GM19193 (cell line): ENCODE results near the gene ARHGAP10.

Experiments used
- POLR2A ChIP-seq: IDR thresholded peaks from 4 replicates; pipeline ENCODE4 v1.6.1; 2011; ENCODE audit not compliant: insufficient read depth, insufficient read length; ENCODE audit errors: extremely low read depth

The ARHGAP10 gene

DNA sequence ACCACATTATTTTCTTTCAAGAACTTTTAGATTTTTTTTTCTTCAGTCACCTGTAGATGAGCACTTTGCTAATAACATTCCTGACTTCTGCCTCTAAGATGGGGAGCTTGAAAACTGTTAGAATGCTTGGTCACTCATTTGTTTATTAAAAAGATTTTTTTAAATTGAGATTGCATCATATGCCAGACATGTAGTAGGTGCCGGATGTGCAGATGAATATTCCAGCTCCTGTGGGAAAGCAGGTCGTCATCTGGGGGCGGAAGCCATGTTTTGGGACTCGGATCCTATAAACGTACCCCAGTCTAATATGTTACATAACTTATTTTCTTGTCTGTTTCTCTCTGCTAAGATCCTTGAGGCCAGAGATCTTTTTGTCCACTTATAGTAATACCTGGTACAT is 236.8 kb downstream of the ARHGAP10 start:
- TF ChIP-seq POLR2A, result no peak

DNA sequence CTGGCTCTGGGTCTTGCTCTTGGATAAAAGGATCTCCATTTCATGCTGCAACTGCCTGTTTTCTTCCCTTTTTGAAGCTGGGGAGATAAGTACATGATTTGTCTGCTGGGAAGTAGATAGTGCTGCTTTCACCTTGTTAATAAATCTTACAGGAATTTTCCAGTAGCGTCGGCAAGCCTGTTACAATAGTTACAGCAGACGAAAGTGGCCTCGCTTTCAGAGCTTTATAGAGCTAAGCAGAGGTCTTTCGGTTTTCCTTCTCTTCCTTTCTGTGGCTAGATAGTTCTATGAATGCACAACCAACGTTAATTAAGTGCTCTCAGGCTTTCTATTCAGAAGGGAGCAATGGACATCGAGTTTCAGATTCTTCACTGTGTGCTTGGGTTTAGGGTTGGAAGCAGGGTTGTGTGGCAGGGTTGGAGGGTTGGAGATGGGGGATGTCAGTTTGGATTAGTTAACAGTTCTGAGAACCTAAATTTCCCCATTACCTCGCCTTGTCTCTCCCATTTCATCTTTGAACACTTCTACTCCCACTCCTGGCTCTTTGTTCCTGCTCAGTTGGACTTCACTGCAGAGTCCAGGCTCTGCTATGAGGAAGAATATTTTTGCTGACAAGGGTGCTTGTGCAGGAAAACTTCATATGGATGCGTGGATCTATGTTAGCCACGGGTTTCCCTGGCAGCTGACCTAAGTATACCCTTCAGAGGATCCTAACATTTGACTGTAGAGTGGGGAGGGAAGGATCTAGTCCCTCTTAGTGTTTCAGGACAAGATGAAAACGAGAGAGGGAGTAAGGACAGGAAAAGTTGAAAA is 237.9 kb downstream of the ARHGAP10 start:
- TF ChIP-seq POLR2A, result no peak

DNA sequence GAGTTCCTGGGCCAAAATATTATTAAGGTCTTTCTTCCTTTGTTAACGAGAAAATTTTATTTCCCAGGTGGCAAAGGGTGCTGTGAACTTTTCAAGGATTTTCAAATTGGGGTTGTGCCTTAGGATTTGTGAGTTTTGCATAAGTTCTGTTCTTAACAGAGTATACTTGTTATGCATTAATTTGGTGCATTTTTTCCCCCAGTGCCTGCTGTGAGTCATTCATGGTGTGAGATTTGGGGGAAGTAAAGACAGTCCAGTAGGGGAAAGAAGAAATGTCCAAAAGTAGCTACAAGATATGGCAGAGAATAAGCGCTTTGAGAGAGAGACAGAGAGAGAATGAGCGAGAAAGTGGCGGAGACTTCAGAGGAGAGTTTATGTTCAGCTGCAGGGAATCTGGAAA is 239.2 kb downstream of the ARHGAP10 start:
- TF ChIP-seq POLR2A, result no peak

DNA sequence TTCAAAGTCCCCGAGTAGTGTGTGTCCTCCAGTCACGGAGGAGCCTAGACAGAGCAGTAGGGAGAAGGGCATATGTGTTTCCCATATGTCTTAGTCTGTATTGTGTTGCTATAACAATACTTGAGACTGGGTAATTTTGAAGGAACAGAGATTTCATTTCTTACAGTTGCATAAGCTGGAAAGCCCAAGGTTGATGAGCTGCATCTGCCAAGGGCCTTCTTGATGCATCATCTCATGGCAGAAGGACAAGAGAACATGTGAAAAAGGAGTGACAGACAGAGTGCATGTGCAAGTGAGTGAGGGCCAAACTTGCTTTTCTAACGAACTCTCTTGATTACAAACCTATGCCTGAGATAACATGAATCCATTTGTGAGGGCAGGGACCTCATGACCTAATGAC is 243.4 kb downstream of the ARHGAP10 start:
- no peak for TF ChIP-seq POLR2A

DNA sequence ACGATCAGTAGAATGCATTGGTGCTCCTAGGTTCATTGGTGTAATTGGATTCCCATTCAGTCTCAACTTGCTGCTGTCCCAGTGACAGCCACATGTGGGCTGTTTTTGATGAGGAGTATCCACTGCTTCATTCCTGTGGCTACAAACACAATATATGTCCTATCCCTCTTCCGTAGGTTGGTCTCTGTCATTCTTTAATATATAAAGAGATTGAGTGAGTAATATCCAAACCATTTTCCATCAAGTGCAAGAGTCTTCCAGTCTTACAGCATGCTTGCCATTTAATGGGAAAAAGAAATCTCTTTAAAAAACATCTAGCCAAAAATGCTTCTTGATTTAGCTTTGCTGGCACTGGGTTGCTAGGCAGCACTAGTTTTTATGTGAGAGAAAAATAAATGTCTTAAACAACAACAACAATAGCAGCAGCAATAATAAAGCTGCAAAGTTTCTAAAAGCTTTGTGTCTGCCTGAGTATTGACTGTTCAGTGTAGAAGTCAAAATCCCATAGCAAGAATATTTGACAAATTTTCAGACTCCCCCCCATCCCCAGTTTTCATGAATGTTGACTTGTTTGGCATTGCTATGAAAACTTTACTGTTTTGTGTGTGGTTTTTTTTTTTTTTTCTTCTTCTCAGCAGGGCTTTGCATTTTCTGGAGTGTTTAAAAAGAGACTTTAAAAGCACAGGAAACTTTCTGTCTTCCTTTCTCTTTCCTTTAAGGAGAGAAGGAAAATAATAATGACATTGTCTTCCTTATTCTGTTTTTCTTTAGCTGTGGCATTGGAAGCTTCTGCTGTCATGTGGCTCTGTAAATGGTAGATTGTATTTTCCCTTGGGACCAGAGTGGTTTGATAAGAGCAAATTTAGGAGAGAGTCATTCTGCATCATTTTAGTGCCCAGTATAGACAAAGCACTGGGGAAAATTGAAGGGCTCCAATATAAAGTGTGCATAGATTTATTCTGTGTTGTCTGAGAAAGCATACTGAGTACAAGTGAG is 244.3 kb downstream of the ARHGAP10 start:
- no peak for TF ChIP-seq POLR2A

DNA sequence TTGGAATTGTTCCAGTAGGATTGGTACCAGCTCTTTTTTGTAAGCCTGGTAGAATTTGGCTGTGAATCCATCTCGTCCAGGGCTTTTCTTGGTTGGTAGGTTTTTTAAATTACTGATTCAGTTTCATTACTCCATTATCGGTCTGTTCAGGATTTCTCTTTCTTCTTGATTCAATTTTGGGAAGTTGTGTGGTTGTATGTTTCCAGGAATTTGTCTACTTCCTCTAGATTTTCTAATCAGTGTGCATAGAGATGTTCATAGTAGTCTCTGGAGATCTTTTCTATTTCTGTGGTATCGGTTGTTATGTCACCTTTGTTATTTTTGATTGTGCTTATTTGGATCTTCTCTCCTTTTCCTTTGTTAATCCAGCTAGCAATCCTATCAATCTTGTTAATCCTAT is 248.7 kb downstream of the ARHGAP10 start:
- TF ChIP-seq POLR2A, result no peak

DNA sequence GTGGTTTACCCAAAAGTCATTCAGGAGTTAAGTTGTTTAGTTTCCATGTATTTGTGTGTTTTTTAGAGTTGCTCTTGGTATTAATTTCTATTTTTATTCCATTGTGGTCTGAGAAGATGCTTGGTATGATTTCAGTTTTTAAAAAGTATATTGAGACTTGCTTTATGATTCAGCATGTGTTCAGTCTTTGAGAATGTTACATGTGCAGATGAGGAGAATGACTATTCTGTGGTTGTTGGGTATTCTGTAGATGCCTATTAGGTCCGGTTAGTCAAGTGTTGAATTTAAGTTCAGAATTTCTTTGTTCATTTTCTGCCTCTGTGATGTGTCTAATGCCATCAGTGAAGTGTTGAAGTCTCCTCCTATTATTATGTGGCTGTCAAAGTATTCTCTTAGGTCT is 249.4 kb downstream of the ARHGAP10 start:
- TF ChIP-seq POLR2A, result no peak

DNA sequence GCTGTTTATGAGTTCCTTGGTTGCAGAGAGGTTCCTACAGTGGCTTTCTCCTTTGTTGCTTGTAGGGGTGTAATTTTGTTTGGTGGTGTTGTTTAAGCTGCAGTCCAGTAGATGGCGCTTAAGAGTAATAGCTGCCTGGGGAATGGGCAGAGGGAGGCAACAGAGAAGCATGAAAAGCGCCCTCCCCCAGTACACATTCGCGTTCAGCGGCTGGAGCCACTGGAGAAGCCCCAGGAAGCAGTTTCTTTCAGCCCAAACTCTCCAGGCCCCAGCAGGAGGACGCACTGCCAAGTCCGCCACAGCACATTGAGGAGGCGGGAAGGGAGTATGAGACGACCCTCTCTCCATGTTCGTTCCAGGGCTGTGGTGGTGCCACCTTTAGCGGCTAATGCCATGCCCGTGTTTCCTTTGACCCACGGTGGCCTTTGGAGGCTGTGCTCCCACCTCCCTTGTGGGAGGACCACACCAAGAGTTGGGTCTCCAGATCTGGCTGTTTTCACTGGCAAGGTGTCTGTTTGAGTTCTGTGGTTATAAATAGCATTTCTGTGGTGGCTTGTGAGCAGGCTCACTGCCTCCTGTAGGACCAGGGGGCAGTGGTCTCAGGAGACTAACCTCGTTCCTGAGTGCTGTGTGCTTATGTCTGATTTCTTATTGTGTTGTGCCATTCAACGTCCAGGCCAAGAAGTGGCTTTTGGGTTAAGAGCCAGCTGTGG is 252.3 kb downstream of the ARHGAP10 start:
- TF ChIP-seq POLR2A, result no peak

DNA sequence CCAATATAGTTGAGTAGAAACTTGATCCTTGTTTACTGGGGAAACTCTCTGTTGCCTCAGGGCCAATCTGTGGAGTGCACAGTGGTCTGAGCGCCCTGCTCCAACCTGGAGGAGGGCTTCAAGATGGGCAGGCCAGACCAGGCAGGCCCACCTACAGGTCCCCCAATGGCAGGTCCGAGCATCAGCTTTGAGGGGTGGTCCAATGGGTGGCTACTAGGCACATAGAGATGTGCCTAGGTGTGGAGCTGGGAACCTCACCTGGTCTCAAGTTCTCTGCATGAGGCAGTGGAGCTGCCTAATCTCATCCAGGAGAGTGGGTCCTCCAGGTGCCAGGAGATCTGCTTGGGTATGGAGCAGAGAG is 252.9 kb downstream of the ARHGAP10 start:
- TF ChIP-seq POLR2A, result no peak

DNA sequence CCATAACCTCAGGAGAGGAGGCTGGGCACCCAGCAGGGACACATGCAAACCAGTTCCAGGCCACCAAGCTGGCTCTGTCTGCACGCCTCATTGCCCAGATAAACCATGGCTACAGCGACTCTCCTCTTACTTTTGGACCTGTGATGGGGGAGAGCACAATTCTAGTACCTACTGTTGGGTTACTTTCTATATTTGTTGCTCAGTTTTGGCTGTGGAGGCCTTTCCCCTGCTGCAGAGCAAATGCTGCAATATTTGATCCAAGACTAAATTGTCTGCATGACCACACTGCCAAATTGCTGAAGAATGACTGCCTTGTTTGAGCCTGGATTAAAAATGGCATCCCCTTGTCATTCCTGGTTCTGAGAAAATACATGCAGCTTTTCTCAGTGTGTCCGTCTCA is 253.5 kb downstream of the ARHGAP10 start:
- no peak for TF ChIP-seq POLR2A

DNA sequence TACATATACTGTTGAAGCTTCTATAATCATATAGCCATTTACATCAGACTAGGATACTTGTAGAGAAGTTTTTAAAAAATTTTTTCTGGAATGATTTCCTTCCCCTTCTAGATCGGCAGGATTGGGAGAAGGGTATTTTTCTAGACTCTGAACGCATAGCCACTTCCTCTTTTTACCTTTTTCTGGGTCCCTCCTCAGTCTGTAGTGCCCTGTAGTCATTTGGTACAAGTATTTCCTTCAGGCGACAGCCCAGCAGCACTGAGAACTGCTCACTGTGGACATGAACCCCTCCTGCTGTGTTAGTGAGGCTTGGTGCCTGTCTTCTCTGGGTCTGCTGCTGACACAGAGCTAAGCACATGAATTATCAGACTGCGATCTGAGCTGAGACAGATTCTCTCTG is 255.4 kb downstream of the ARHGAP10 start:
- no peak for TF ChIP-seq POLR2A

DNA sequence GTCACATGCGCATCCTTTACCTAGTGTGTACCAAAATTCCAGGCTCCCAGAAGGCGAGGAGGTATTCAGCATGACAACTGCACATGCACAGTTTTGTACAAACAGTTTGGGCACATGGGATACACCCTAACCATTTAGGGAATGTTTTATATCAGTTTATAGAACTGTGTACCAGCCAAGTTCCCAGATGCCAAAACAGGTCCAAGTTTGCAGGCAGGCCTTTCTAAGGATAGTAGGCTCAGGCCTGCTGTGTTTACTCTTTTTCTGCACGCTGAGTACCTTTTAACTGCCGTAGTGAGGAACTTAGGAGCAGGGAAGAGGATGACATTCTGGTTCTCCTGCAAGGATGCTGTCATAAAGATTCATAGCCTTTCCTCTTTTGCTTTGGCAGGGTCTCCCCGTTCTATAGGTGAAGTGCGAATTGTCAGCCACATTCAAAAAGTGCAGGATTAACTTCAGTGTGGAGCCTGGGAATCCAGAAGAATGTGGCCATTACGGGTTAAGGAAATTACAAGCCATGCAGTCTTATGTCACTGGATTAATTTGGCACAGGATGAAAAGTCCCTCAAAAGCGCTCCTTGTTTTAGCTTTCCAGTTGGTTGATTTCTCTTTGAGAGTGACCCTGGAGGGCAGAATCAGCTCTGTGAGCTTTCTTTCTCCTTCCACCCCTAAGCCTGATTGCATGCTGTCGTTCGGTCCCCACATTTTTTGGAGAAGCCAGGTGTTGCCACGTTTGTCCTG is 259.8 kb downstream of the ARHGAP10 start:
- TF ChIP-seq POLR2A, result no peak

DNA sequence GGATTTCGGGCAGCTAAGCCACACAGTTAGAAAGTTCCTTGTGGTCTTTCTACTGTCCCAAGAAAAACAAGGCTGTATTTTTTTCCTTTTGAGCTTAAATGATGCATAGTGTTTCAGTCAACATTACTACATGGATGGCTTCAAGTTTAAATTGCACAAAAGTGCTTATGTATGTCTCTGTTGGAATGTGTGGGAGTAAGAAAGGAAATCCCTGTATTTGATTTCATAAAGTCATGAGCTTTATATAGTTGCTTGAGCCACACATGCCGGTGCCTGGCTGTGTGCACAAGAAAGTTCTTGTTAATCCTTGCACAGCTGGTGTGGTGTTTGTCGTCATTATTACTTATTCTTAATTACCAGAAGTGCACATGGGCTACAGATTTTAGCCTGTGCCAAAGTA is 262.2 kb downstream of the ARHGAP10 start:
- TF ChIP-seq POLR2A, result no peak
